ENCODE data around the gene TTC1. TPM values are rescaled to one million over a fixed set of nuclear protein-coding genes. Genes with fewer than 3 reads are reported as not detected.

TTC1 gene
- total and polyA plus RNA-seq, 10 donors: 29.2 to 55.2 (median 39.6) TPM

GRCh38 chr5:160097991-160098390, 89.1 kb downstream of the TTC1 start:
- H3K27ac ChIP-seq: peak overlapping the region in 3 of 8 donors; percentile 25 to 60 (median 31)
- intact Hi-C loops (cut with DNase I; ENCODE audit: low total_unique reads): no loop called here
- peaks cover 0 to 71% (median 24%) of the 10 kb centered on the region in 6 donors for H3K4me1 ChIP-seq
- DNase-seq: no peak
- no peaks in the 10 kb centered on the region for H3K27me3 ChIP-seq (replicated peaks in 1 of 7)
- no peak overlapping the region for H3K4me3 ChIP-seq
- H3K36me3 ChIP-seq: peaks cover 0 to 57% (median 14%) of the 10 kb centered on the region in 6 donors
- TF ChIP-seq POLR2A (IDR thresholded peaks at IDR 0.05) (no peak), POLR2AphosphoS5 (IDR thresholded peaks at IDR 0.05) (no peak)
- TF ChIP-seq, protein P1, sequence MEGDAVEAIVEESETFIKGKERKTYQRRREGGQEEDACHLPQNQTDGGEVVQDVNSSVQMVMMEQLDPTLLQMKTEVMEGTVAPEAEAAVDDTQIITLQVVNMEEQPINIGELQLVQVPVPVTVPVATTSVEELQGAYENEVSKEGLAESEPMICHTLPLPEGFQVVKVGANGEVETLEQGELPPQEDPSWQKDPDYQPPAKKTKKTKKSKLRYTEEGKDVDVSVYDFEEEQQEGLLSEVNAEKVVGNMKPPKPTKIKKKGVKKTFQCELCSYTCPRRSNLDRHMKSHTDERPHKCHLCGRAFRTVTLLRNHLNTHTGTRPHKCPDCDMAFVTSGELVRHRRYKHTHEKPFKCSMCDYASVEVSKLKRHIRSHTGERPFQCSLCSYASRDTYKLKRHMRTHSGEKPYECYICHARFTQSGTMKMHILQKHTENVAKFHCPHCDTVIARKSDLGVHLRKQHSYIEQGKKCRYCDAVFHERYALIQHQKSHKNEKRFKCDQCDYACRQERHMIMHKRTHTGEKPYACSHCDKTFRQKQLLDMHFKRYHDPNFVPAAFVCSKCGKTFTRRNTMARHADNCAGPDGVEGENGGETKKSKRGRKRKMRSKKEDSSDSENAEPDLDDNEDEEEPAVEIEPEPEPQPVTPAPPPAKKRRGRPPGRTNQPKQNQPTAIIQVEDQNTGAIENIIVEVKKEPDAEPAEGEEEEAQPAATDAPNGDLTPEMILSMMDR (IDR thresholded peaks at IDR 0.05 in 8 of 11, conservative IDR thresholded peaks at IDR 0.05 in 3 of 11): no peak
- H3K9me3 ChIP-seq: no peaks in the 10 kb centered on the region
- 53 to 72% (median 60%) methylated on average over 4 of the region's 4 CpGs for WGBS, 5 donors

GRCh38 chr5:160105686-160106360, 96.9 kb downstream of the TTC1 start:
- intact Hi-C loops (cut with DNase I; ENCODE audit: low total_unique reads): no loop called here
- Histone ChIP-seq H3K4me1 (peaks cover 0 to 85% (median 22%) of the 10 kb centered on the region in 6 donors), H3K27ac (peak overlapping the region in 3 of 8 donors; percentile 24 to 49 (median 40)), H3K36me3 (peaks cover 0 to 63% (median 15%) of the 10 kb centered on the region in 6 donors), H3K9me3 (no peaks in the 10 kb centered on the region), H3K27me3 (replicated peaks in 1 of 7) (no peaks in the 10 kb centered on the region), H3K4me3 (no peak overlapping the region)
- TF ChIP-seq POLR2AphosphoS5 (IDR thresholded peaks at IDR 0.05) (no peak), POLR2A (IDR thresholded peaks at IDR 0.05) (no peak)
- TF ChIP-seq, protein P1 (IDR thresholded peaks at IDR 0.05 in 8 of 11, conservative IDR thresholded peaks at IDR 0.05 in 3 of 11): no peak
- no peak for DNase-seq
- WGBS, 5 donors: 64 to 82% (median 75%) methylated on average over 4 of the region's 4 CpGs

GRCh38 chr5:160108124-160108523, 99.2 kb downstream of the TTC1 start:
- Histone ChIP-seq H3K4me1 (peaks cover 0 to 64% (median 15%) of the 10 kb centered on the region in 6 donors), H3K36me3 (peaks cover 0 to 79% (median 28%) of the 10 kb centered on the region in 6 donors), H3K27ac (no peak overlapping the region), H3K9me3 (no peaks in the 10 kb centered on the region), H3K27me3 (replicated peaks in 1 of 7) (no peaks in the 10 kb centered on the region), H3K4me3 (no peak overlapping the region)
- intact Hi-C loops (cut with DNase I; ENCODE audit: low total_unique reads): no loop called here
- 85 to 92% (median 88%) methylated on average over 2 of the region's 2 CpGs for WGBS, 5 donors
- TF ChIP-seq, protein P1 (IDR thresholded peaks at IDR 0.05 in 8 of 11, conservative IDR thresholded peaks at IDR 0.05 in 3 of 11): no peak
- TF ChIP-seq POLR2A (IDR thresholded peaks at IDR 0.05): no peak
- TF ChIP-seq POLR2AphosphoS5 (IDR thresholded peaks at IDR 0.05): no peak
- no peak for DNase-seq

Small RNA genes within 50 kb of the gene (small RNA-seq; reads per million reads assigned to genes)
- 0 reads per million in 4 donors for gene RF00019

Other genes starting within 250 kb of the TTC1 start
- gene ADRA1B, start 92.7 kb upstream of the TTC1 start, total RNA-seq: 10 to 100 TPM in 5 of 7 donors, 1 to 10 TPM in 2; 6.9 to 39.6 (median 13.8) TPM
- 1 to 10 TPM in 2 of 3 donors, under 1 TPM in 1; 0.65 to 4.3 (median 1.3) TPM for gene ADRA1B, start 92.7 kb upstream of the TTC1 start, polyA plus RNA-seq
- 10 to 100 TPM; 24.9 to 36.7 (median 29.4) TPM for gene PWWP2A, start 110.3 kb downstream of the TTC1 start, total RNA-seq
- 10 to 100 TPM in 2 of 3 donors, 1 to 10 TPM in 1; 8.5 to 12.0 (median 10.7) TPM for gene PWWP2A, start 110.3 kb downstream of the TTC1 start, polyA plus RNA-seq
- not detected for gene FABP6, start 220.4 kb downstream of the TTC1 start, total RNA-seq
- under 1 TPM in 1 of 3 donors, not detected in 2; 0.24 TPM for gene FABP6, start 220.4 kb downstream of the TTC1 start, polyA plus RNA-seq